PFSK-1 (cell line): Measurements from ENCODE around the gene ZNF786.

Experiments
- POLR2AphosphoS5 ChIP-seq: IDR thresholded peaks from 2 replicates; pipeline ENCODE4 v1.6.1; 2012; ENCODE audit warnings: low read depth, mild to moderate bottlenecking, control low read depth, low read length, moderate library complexity
- REST ChIP-seq, 2 experiments: IDR thresholded peaks; 2 replicates each; pipeline versions ENCODE4 v1.6.1 to v1.8.0; 2011 to 2012; ENCODE audit warnings: low read depth in 2 of 2, low read length in 2 of 2, control low read depth in 1 of 2, inconsistent platforms in 1 of 2, mild to moderate bottlenecking in 1 of 2, moderate library complexity in 1 of 2; ENCODE audit not compliant: insufficient read depth in 1 of 2
- SIN3A ChIP-seq: IDR thresholded peaks from 2 replicates; pipeline ENCODE4 v1.6.1; 2012; ENCODE audit warnings: mild to moderate bottlenecking, low read length, moderate library complexity, borderline replicate concordance; ENCODE audit not compliant: insufficient read depth

GRCh38 chr7:149027611-149028345 lies 62.7 kb downstream of the ZNF786 start:
- TF ChIP-seq REST (IDR thresholded peaks at IDR 0.05; ENCODE audit: insufficient read depth in 1 of 2, low read depth in 2 of 2, low read length in 2 of 2) (no peak), POLR2AphosphoS5 (no peak), SIN3A (no peak)
